B cell (primary cell): ENCODE data around the gene ZNF784.

Experiments used
- EZH2 ChIP-seq: IDR thresholded peaks from 2 replicates; pipeline ENCODE4 v1.6.1; 2012; ENCODE audit warnings: borderline replicate concordance, low read depth, mild to moderate bottlenecking, moderate library complexity, low read length; ENCODE audit not compliant: insufficient read depth, poor library complexity, severe bottlenecking
- TF ChIP-seq, protein P1 (sequence below): fragments of 200-600 bp; IDR thresholded peaks from one replicate; pipeline ENCODE4 v1.8.0; 2022; ENCODE audit warnings: antibody characterized with exemption, mild to moderate bottlenecking

DNA sequence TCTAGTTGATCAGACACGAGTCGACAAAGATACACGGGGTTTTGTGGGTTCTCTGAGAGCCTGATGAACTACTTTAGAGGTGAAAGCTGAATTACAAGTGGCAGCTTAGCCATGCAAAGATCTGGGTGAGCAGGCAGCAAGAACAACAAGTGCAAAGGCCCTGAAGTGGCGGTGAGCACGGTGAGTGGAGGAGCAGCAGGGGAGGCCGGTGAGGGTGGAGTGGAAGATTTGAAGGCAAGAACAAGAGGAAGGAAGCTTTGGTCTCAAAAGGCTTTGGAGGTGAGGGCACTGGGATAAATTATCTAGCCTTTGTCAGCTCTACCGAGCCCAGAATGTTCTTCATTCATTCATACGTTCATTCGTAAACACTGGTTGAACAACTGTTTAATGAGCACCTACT, 17.5 kb downstream of the ZNF784 start:
- TF ChIP-seq, protein P1, sequence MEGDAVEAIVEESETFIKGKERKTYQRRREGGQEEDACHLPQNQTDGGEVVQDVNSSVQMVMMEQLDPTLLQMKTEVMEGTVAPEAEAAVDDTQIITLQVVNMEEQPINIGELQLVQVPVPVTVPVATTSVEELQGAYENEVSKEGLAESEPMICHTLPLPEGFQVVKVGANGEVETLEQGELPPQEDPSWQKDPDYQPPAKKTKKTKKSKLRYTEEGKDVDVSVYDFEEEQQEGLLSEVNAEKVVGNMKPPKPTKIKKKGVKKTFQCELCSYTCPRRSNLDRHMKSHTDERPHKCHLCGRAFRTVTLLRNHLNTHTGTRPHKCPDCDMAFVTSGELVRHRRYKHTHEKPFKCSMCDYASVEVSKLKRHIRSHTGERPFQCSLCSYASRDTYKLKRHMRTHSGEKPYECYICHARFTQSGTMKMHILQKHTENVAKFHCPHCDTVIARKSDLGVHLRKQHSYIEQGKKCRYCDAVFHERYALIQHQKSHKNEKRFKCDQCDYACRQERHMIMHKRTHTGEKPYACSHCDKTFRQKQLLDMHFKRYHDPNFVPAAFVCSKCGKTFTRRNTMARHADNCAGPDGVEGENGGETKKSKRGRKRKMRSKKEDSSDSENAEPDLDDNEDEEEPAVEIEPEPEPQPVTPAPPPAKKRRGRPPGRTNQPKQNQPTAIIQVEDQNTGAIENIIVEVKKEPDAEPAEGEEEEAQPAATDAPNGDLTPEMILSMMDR: no peak
- TF ChIP-seq EZH2: no peak
